Ishikawa (cell line): ENCODE results near the gene ABCA8.

Experiments
- CEBPB ChIP-seq: IDR thresholded peaks from 2 replicates; pipeline ENCODE4 v1.6.1; 2012
- CREB1 ChIP-seq: IDR thresholded peaks from 2 replicates; pipeline ENCODE4 v1.6.1; 2012; ENCODE audit warnings: low read depth
- EGR1 ChIP-seq: IDR thresholded peaks from 2 replicates; pipeline ENCODE4 v1.6.1; 2012
- EP300 ChIP-seq: IDR thresholded peaks from 2 replicates; pipeline ENCODE4 v1.6.1; 2012; ENCODE audit warnings: borderline replicate concordance
- FOXM1 ChIP-seq: IDR thresholded peaks from 2 replicates; pipeline ENCODE4 v1.6.1; 2012; ENCODE audit warnings: low read depth, borderline replicate concordance
- MAX ChIP-seq: IDR thresholded peaks from 2 replicates; pipeline ENCODE4 v1.6.1; 2012
- NFIC ChIP-seq: IDR thresholded peaks from 2 replicates; pipeline ENCODE4 v1.6.1; 2012
- RAD21 ChIP-seq: IDR thresholded peaks from 2 replicates; pipeline ENCODE4 v1.6.1; 2012; ENCODE audit warnings: low read depth
- TAF1 ChIP-seq: IDR thresholded peaks from 2 replicates; pipeline ENCODE4 v1.6.1; 2012; ENCODE audit warnings: low read depth, mild to moderate bottlenecking
- TCF12 ChIP-seq: IDR thresholded peaks from 2 replicates; pipeline ENCODE4 v1.6.1; 2012; ENCODE audit warnings: low read depth
- TEAD4 ChIP-seq: IDR thresholded peaks from 2 replicates; pipeline ENCODE4 v1.6.1; 2012
- YY1 ChIP-seq: IDR thresholded peaks from 2 replicates; pipeline ENCODE4 v1.6.1; 2012; ENCODE audit warnings: low read depth
- ZBTB7A ChIP-seq: IDR thresholded peaks from 2 replicates; pipeline ENCODE4 v1.6.1; 2012; ENCODE audit warnings: low read depth
- TF ChIP-seq, protein P1 (sequence below): IDR thresholded peaks from 2 replicates; pipeline ENCODE4 v1.6.1; 2012
- TF ChIP-seq, protein P2 (sequence below): IDR thresholded peaks from 2 replicates; pipeline ENCODE4 v1.6.1; 2012; ENCODE audit warnings: low read depth, mild to moderate bottlenecking

The ABCA8 gene

DNA sequence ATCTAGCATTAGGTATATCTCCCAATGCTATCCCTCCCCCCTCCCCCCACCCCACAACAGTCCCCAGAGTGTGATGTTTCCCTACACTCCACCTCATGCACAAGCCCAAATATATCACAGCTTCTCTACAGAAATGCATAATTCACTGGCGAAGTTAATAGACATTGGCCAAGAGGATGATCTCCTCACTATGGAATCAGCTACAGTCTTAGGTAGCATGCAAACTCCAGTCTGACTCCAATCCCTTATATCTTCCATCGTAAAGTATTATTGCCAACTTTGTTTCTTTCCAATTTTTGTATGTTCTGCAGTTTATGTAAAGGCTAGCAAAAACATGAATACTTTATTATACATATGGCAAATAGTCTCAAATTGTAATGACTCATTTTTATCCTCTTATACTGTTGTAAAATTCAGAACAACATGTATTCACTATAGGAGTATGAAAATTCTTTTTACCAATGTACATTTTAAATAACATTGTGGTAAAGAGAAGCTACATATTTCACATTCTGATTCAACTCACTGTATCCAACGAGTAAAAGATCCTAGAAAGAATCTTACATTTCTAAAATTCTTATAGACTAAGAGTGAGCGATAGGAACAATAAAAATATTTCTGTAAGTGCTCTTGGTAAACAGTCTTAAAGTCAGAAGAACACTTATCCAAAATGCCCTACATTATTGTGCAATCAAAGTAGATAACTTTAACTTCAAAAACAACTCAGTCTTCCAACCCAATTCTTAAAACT is 871 bp downstream of the ABCA8 start:
- TF ChIP-seq, protein P1, sequence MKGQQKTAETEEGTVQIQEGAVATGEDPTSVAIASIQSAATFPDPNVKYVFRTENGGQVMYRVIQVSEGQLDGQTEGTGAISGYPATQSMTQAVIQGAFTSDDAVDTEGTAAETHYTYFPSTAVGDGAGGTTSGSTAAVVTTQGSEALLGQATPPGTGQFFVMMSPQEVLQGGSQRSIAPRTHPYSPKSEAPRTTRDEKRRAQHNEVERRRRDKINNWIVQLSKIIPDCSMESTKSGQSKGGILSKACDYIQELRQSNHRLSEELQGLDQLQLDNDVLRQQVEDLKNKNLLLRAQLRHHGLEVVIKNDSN, result no peak
- TF ChIP-seq TAF1, result no peak
- TF ChIP-seq CEBPB, result no peak
- no peak for TF ChIP-seq YY1
- TF ChIP-seq FOXM1, result no peak
- no peak for TF ChIP-seq RAD21
- TF ChIP-seq CREB1, result no peak
- TF ChIP-seq MAX, result no peak
- TF ChIP-seq, protein P2, sequence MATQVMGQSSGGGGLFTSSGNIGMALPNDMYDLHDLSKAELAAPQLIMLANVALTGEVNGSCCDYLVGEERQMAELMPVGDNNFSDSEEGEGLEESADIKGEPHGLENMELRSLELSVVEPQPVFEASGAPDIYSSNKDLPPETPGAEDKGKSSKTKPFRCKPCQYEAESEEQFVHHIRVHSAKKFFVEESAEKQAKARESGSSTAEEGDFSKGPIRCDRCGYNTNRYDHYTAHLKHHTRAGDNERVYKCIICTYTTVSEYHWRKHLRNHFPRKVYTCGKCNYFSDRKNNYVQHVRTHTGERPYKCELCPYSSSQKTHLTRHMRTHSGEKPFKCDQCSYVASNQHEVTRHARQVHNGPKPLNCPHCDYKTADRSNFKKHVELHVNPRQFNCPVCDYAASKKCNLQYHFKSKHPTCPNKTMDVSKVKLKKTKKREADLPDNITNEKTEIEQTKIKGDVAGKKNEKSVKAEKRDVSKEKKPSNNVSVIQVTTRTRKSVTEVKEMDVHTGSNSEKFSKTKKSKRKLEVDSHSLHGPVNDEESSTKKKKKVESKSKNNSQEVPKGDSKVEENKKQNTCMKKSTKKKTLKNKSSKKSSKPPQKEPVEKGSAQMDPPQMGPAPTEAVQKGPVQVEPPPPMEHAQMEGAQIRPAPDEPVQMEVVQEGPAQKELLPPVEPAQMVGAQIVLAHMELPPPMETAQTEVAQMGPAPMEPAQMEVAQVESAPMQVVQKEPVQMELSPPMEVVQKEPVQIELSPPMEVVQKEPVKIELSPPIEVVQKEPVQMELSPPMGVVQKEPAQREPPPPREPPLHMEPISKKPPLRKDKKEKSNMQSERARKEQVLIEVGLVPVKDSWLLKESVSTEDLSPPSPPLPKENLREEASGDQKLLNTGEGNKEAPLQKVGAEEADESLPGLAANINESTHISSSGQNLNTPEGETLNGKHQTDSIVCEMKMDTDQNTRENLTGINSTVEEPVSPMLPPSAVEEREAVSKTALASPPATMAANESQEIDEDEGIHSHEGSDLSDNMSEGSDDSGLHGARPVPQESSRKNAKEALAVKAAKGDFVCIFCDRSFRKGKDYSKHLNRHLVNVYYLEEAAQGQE, result no peak

DNA sequence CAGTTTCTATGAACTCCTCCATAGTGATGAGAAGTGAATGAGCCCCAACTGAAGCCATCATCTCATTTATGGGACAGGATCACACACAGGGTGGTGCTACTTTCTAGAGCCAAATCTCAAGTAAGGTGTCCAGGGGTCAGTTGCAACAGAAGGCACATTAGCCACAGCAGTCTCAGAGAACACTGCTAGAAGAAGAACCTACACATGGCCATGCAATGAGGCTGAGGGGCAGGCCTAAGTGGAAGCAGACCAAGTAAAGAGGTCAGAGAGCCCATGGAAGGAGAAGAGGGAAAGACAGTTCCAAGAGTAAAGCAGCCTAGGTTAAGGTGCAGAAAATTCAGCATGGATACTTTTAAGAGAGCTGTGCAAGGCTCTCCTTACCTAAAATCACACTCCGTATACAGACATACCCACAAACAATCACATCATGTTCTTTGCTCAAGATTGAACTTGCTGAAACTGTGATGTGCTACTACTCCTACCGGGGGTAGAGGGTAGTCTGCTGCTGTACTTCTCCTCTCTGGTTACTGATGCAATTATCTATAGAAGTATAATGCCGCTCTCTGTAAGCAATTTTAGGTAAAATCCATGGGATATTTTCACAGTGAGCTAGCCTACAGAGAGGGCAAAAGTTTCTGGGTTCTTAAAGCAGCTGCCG is 1.7 kb downstream of the ABCA8 start:
- TF ChIP-seq EGR1, result no peak
- no peak for TF ChIP-seq TEAD4
- no peak for TF ChIP-seq TAF1
- TF ChIP-seq FOXM1, result no peak
- TF ChIP-seq TCF12, result no peak
- no peak for TF ChIP-seq YY1
- TF ChIP-seq CEBPB, result no peak
- TF ChIP-seq RAD21, result no peak
- no peak for TF ChIP-seq ZBTB7A

- TF ChIP-seq ZBTB7A (no peak), MAX (no peak), CREB1 (no peak), FOXM1 (no peak), EGR1 (no peak), TAF1 (no peak), NFIC (no peak), TEAD4 (no peak), EP300 (no peak), YY1 (no peak), RAD21 (no peak), CEBPB (no peak), TCF12 (no peak)
- TF ChIP-seq, protein P1, result no peak
Measured at GRCh38 chr17:68950725-68951124, 4.5 kb downstream of the ABCA8 start.

DNA sequence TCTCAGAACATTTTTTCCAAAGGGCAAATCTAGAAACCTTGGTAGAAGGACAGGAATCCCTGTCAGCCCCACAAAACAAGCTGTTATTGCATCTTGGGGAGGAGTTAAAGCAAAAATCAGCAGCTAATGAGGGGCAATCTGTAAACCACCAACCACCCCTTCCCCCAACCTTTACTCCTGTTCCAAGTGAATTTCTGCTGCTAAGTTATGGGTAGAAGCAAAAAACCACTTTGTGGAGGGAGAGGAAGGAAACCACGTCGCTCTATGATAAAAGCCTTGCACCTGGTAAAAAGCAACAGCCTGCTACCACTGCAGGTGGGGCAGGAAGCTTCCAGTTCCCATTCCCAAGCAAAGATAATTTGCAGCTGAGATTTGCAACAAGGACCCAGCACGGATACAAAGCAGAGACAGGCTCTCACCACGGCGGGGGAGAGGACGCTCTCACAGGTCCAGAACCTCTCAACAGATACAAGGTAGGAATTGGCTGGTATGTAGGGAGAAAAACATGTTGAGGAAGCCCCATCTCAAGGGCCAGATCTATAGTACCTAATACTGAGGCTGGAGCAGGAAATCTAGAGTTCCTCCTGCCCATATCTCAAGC is 10.7 kb downstream of the ABCA8 start:
- TF ChIP-seq TAF1 (no peak), FOXM1 (no peak), MAX (no peak), CEBPB (no peak), NFIC (no peak), TCF12 (no peak), CREB1 (no peak)
- TF ChIP-seq, protein P2, result no peak

GRCh38 chr17:68943123-68943811 is 11.9 kb downstream of the ABCA8 start:
- no peak for TF ChIP-seq CREB1
- no peak for TF ChIP-seq CEBPB
- no peak for TF ChIP-seq FOXM1
- no peak for TF ChIP-seq MAX
- TF ChIP-seq RAD21, result no peak
- TF ChIP-seq ZBTB7A, result no peak
- TF ChIP-seq, protein P1, result no peak
- TF ChIP-seq, protein P2, result no peak
- no peak for TF ChIP-seq TAF1
- no peak for TF ChIP-seq TCF12
